HUES6 (cell line): Measurements from ENCODE around the gene PLA2G15.
A peak's percentile ranks its signal among the peaks of the same experiment; 100 is the strongest.

Source experiments
- H3K27ac ChIP-seq: 2 replicates; pipeline ENCODE4 v1.7.0; 2013; ENCODE audit warnings: low read depth, mild to moderate bottlenecking, low read length, inconsistent platforms
- H3K27me3 ChIP-seq: 2 replicates; pipeline ENCODE4 v1.6.1; 2013; ENCODE audit warnings: low read length; ENCODE audit not compliant: control insufficient read depth, insufficient read depth
- H3K36me3 ChIP-seq: 2 replicates; pipeline ENCODE4 v1.6.1; 2013; ENCODE audit warnings: low read length; ENCODE audit not compliant: control insufficient read depth, insufficient read depth
- H3K4me1 ChIP-seq: 2 replicates; pipeline ENCODE4 v1.6.1; 2013; ENCODE audit warnings: low read length; ENCODE audit not compliant: control insufficient read depth, insufficient read depth
- H3K4me3 ChIP-seq: 2 replicates; pipeline ENCODE4 v1.5.1; 2013; ENCODE audit warnings: low read depth, low read length
- H3K9ac ChIP-seq: one replicate; pipeline ENCODE4 v1.6.1; 2013; ENCODE audit warnings: mild to moderate bottlenecking, low read length
- H3K9me3 ChIP-seq: 2 replicates; pipeline ENCODE4 v1.6.1; 2013; ENCODE audit warnings: low read depth, low read length; ENCODE audit not compliant: control insufficient read depth, insufficient read depth

The PLA2G15 gene

DNA sequence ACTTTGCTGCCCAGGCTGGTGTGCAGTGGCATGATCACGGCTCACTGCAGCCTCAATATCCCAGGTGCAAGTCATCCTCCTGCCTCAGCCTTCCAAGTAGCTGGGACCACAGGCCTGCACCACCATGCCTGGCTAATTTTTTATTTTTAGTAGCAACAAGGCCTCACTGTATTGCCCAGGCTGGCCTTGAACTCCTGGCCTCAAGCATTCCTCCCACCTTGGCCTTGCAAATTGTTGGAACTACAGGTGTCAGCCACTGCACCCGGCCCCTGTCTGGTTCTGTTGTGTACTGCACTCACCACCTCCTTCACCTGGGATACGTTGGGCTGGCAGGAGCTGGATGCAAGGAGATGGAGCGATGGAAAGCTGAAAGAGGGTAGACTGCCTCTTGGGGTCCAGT, 8.5 kb downstream of the PLA2G15 start:
- Histone ChIP-seq H3K9ac (no peak overlapping the region), H3K9me3 (no peaks in the 10 kb centered on the region), H3K27ac (no peak overlapping the region), H3K4me1 (no peaks in the 10 kb centered on the region; the same call in 1 of the 2 replicates), H3K36me3 (0 out of 2 replicates have a peak, but pooled peaks cover 9% of the 10 kb centered on the region), H3K4me3 (no peak overlapping the region), H3K27me3 (no peaks in the 10 kb centered on the region)

DNA sequence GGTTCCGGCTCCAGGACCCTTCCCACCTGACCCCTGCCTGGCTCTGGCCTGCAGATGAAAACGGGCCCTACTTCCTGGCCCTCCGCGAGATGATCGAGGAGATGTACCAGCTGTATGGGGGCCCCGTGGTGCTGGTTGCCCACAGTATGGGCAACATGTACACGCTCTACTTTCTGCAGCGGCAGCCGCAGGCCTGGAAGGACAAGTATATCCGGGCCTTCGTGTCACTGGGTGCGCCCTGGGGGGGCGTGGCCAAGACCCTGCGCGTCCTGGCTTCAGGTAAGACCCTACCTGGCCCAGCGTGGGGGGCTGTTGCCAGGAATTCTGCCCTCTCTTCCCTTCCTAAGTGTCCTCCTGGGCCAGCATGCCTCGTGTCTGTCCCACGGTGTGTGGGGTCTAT, 10.5 kb downstream of the PLA2G15 start:
- Histone ChIP-seq H3K9me3 (no peaks in the 10 kb centered on the region), H3K4me1 (no peaks in the 10 kb centered on the region; the same call in 1 of the 2 replicates), H3K4me3 (no peak overlapping the region), H3K36me3 (peaks cover 16% of the 10 kb centered on the region), H3K9ac (no peak overlapping the region), H3K27ac (no peak overlapping the region), H3K27me3 (no peaks in the 10 kb centered on the region)

DNA sequence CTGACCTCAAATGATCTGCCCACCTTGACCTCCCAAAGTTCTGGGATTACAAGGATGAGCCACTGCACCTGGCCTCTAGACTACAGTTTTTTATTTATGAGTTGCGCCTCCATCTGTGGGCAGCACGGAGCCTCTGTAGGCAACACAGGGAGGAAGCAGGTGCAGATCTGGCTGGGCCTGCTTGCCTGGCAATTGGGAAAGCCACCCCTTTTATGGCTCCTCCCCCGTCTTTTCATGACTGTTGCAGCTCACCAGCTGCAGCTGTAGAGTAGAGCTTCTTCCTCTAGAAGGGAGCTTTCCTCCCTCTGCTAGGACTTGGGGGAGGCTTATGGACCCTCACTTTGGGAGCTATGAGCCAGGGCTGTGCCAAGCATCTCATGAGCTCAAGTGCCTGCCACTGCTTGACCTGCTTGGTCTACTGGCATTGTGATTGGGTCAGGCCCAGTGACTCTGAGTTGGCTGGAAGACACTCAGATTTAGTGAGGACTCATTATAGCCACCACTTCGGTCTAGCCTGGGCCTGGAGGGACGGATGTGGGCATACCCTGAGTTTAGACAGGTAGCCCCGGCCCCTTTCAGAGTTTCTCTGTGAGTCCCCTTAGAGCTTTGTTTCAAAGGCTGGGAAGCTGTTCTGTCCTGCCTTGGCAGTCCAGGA, 12.2 kb downstream of the PLA2G15 start:
- Histone ChIP-seq H3K9me3 (no peaks in the 10 kb centered on the region), H3K4me3 (no peak overlapping the region), H3K4me1 (no peaks in the 10 kb centered on the region; the same call in 1 of the 2 replicates), H3K36me3 (peaks cover 16% of the 10 kb centered on the region), H3K9ac (no peak overlapping the region), H3K27ac (no peak overlapping the region), H3K27me3 (no peaks in the 10 kb centered on the region)

DNA sequence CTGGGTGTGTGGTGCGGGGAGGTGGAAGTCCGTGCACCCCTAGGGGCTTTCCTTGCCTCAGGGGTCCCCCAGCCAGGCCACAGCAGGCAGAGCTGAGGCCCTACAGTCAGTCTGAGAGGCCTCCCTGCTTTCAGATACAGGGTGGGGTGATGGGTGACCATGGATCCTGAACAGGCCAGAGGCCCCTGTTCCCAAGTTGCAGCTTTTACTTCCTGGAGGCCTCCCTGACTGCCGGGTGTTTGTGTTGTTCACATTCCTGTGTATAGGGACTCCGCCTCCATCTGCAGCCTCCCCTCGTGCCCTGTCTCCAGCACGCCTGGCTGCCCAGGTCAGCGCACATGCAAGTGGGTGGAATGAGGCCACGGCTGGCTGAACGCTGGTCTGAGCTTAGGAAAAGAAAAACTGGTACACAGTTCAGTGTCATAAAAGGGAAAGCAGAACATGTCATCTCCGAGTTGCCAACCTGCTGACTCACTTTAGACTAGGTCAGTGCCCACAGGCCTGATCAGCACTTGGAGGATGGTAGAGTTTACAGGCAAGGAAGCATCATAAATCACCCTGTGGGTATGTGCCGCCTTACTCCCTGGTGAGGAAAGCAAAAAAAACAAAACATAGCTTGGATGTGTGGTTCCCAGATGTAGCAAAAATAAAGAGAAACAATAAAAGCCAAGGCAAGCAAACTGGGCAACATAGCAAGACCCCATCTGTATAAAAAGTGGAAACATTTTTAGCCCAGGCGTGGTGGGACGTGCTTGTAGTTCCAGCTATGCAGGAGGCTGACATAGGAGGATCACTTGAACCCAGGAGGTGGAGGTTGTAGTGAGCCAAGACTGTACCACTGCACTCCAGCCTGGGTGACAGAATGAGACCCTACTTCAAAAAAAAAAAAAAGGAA, 13.0 kb downstream of the PLA2G15 start:
- Histone ChIP-seq H3K27me3 (no peaks in the 10 kb centered on the region), H3K9ac (no peak overlapping the region), H3K27ac (no peak overlapping the region), H3K9me3 (no peaks in the 10 kb centered on the region), H3K4me1 (no peaks in the 10 kb centered on the region; the same call in 1 of the 2 replicates), H3K4me3 (no peak overlapping the region), H3K36me3 (peaks cover 16% of the 10 kb centered on the region)

DNA sequence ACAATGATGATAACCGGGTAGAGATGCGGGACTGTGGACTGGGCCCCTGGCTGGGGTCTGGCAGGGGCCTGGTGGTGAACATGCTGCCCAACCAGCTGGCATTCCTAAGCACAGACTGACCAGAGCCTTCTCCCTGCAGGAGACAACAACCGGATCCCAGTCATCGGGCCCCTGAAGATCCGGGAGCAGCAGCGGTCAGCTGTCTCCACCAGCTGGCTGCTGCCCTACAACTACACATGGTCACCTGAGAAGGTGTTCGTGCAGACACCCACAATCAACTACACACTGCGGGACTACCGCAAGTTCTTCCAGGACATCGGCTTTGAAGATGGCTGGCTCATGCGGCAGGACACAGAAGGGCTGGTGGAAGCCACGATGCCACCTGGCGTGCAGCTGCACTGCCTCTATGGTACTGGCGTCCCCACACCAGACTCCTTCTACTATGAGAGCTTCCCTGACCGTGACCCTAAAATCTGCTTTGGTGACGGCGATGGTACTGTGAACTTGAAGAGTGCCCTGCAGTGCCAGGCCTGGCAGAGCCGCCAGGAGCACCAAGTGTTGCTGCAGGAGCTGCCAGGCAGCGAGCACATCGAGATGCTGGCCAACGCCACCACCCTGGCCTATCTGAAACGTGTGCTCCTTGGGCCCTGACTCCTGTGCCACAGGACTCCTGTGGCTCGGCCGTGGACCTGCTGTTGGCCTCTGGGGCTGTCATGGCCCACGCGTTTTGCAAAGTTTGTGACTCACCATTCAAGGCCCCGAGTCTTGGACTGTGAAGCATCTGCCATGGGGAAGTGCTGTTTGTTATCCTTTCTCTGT, 14.0 kb downstream of the PLA2G15 start:
- no peaks in the 10 kb centered on the region; the same call in 1 of the 2 replicates for H3K4me1 ChIP-seq
- H3K27ac ChIP-seq = no peak overlapping the region
- H3K4me3 ChIP-seq = no peak overlapping the region
- peaks cover 16% of the 10 kb centered on the region for H3K36me3 ChIP-seq
- H3K9me3 ChIP-seq = no peaks in the 10 kb centered on the region
- no peak overlapping the region for H3K9ac ChIP-seq
- no peaks in the 10 kb centered on the region for H3K27me3 ChIP-seq

DNA sequence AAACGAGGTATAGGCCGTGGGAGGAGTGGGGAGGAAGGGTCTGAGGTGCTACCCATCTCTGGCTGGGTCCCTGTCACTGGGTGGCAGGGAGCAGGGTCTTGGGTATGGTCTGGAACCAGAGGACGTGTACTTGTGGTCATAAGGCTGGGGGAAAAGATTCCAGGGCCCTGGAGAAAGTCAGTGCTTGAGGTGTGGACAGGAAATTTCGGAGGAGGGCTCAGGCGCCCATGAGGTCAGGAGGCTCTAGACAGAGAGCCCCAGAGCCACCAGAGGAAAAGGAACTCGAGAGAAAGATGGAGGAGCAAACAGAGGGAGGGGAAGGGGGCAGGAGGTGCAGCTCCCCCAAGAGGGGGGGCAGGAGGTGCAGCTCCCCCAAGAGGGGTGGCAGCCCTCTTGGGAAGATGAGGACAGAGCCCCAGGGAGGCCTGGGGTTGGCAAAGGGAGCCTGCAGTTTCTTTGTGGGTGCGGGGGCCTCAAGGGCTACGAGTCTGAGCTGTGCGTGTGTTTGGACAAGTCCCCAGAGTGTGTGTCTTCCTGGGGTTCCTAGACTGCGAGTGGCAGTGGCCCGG, 18.5 kb downstream of the PLA2G15 start:
- Histone ChIP-seq H3K4me1 (peaks cover 22% of the 10 kb centered on the region), H3K9ac (peak overlapping the region; percentile 96), H3K4me3 (peak overlapping the region; percentile 91), H3K27ac (peak overlapping the region; percentile 72; the same call in 1 of the 2 replicates), H3K27me3 (no peaks in the 10 kb centered on the region), H3K36me3 (peaks cover 10% of the 10 kb centered on the region), H3K9me3 (no peaks in the 10 kb centered on the region)

DNA sequence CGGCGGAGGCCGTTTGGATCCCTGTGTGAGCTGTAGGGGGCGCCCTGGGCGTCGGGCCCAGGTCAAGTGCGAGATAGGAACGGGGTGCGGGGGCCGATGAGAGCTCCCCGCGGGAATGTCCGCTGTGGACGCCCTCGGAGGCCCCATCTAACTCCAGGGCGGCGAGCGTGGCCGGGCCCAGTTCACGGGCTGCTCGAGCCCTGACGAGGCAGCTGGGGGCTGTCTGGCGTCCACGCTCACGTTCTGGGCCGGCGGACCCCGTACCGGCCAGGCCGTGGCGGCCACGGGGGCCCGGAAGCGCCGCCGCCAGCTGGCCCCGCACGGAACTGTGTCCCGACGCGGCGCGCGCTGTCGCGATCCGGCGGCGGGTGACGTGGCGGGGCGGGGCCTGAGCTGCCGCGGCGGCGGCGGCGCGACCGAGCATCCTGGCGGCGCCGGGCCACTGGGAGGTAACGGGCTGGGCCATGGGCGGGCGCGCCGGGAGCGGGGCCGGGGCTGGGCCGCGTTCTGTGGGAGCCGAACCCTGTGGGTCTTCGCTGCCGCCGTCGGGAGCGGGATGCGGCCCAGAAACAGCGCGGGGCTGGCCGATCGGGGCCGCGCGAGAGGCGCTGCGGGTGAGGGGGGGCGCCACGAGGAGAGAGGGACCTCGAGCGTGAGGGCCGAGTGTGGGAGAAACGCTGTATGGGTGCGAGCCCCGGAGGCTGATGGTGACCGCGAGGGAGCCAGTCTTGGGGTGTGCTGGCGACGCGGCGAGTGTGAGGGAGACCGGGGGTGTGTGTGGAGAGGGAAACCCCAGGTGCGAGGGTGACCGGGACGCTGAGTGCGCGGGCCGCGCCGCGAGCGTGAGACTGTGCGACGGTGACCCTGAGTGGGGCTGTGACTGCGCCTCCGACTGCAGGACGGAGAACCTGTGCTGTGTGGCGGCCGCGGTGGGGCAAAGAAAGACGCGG, 19.2 kb downstream of the PLA2G15 start, which contains the start of gene SLC7A6:
TSS of gene SLC7A6 (plus strand) at position 399 of the 950 bp plus-strand sequence. CDS start 10,201 bp downstream, outside the sequence.
- Histone ChIP-seq H3K9ac (peak within 1 kb of the TSS; percentile 96), H3K27ac (peak within 1 kb of the TSS; percentile 81; the same call in 1 of the 2 replicates)

DNA sequence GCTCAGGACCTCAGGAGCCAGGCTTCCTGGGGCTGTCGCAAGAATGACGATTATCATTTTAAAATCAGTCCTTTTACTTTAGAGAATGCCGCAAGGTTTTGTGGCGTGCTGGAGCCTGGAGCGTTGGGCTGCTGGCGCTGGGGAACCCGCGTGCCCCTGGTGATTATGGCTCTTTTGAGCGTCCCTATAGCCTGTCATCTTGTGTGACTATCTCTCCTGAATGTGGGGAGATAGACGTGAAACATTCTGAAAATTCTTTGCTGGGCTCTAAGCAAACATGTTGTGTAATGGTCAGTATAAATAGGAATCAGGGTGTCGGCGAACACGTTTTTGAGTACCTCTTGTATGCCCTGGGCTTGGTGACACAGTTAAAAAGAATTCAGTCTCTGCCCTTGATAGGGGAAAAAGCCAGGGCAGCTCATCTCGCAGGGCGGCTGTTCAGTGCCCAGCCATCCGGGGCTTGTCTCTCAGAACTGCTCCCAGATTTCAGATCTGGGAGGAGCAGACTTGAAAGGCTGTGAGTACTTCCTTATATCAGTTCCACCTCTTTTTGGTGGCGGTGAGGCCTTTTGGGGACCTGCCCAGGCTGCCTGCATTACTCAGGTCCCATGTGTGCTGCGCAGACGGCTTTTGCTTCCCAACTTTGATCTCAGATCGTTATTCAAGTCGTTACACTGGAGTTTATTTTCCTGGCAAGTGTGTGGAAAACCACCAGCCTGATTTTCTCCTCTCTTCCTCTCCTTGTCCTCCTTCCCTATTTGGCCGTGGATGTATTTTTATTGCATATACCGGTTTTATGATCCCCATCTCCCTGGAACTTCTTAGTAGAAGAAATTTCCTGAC, 20.1 kb downstream of the PLA2G15 start:
- H3K36me3 ChIP-seq = no peaks in the 10 kb centered on the region
- no peaks in the 10 kb centered on the region for H3K27me3 ChIP-seq
- peak overlapping the region; percentile 96 for H3K9ac ChIP-seq
- H3K4me1 ChIP-seq = peaks cover 22% of the 10 kb centered on the region
- H3K4me3 ChIP-seq = peak overlapping the region; percentile 91
- no peaks in the 10 kb centered on the region for H3K9me3 ChIP-seq
- H3K27ac ChIP-seq = peak overlapping the region; percentile 81; the same call in 1 of the 2 replicates

More for the DNA sequence above, 19.2 kb downstream of the PLA2G15 start, which contains the start of gene SLC7A6:
- Histone ChIP-seq H3K36me3 (peaks cover 5% of the 10 kb centered on the region), H3K27me3 (no peaks in the 10 kb centered on the region), H3K9me3 (no peaks in the 10 kb centered on the region), H3K4me3 (peak within 1 kb of the TSS; percentile 91), H3K4me1 (peaks cover 22% of the 10 kb centered on the region)
